Measurements from ENCODE around the gene TRPM6. TPM values are rescaled to one million over a fixed set of nuclear protein-coding genes. Genes with fewer than 3 reads are reported as not detected.

The TRPM6 gene
- total RNA-seq, 2 experiments from 2014 or later = not detected

GRCh38 chr9:74748966-74749365, 138.8 kb downstream of the TRPM6 start:
- Mint-ChIP-seq H3K4me3 (no peak overlapping the region), H3K27ac (no peak overlapping the region), H3K36me3 (ENCODE audit: low read depth) (no peaks in the 10 kb centered on the region), H3K9me3 (no peaks in the 10 kb centered on the region), H3K4me1 (ENCODE audit: low read depth) (no peaks in the 10 kb centered on the region), H3K27me3 (peaks cover 39% of the 10 kb centered on the region)
- ChIA-PET CTCF (interaction anchor here (0.6 kb wide), 1 partner anchor 584 kb away, joined by 3 read pairs; no protein-coding TSS in a partner anchor), POLR2A (no interaction called here)
- Histone ChIP-seq H3K36me3 (ENCODE audit: insufficient read depth, low read length) (no peaks in the 10 kb centered on the region), H3K27ac (ENCODE audit: low read depth in 1 of 2, low read length in 2 of 2) (no peak overlapping the region), H3K4me1 (ENCODE audit: insufficient read depth, low read length) (no peaks in the 10 kb centered on the region), H3K4me3 (ENCODE audit: low read length) (no peak overlapping the region), H3K9me3 (ENCODE audit: control insufficient read depth in 1 of 2, insufficient read depth in 1 of 2, low read length in 2 of 2) (no peaks in the 10 kb centered on the region), H3K27me3 (ENCODE audit: control insufficient read depth in 1 of 2, insufficient read depth in 2 of 2, low read length in 2 of 2) (no peaks in the 10 kb centered on the region)
- intact Hi-C loops (cut with DNase I, micrococcal nuclease) = no loop called here
- DNase-seq (no peak), ATAC-seq (ENCODE audit: poor library complexity) (no peak)
- TF ChIP-seq CTCF (IDR thresholded peaks at IDR 0.05) = no peak

- DNase-seq = peak in 3 of 14 experiments; percentile 1 to 15 (median 8)
- H3K4me3 ChIP-seq (ENCODE audit: low read length) = no peak overlapping the region
- H3K27me3 ChIP-seq (ENCODE audit: control insufficient read depth in 1 of 2, insufficient read depth in 2 of 2, low read length in 2 of 2) = peaks cover 0 to 3% of the 10 kb centered on the region in 2 experiments
- Mint-ChIP-seq H3K4me3 (no peak overlapping the region), H3K9me3 (no peaks in the 10 kb centered on the region), H3K27me3 (peaks cover 60% of the 10 kb centered on the region), H3K27ac (no peak overlapping the region), H3K4me1 (ENCODE audit: low read depth) (no peaks in the 10 kb centered on the region), H3K36me3 (ENCODE audit: low read depth) (no peaks in the 10 kb centered on the region)
- no peaks in the 10 kb centered on the region for H3K36me3 ChIP-seq (ENCODE audit: insufficient read depth, low read length)
- no peak overlapping the region for H3K27ac ChIP-seq (ENCODE audit: low read depth in 1 of 2, low read length in 2 of 2)
- POLR2A ChIA-PET = no interaction called here
- ATAC-seq (ENCODE audit: poor library complexity) = no peak
- no peaks in the 10 kb centered on the region for H3K4me1 ChIP-seq (ENCODE audit: insufficient read depth, low read length)
- H3K9me3 ChIP-seq (ENCODE audit: control insufficient read depth in 1 of 2, insufficient read depth in 1 of 2, low read length in 2 of 2) = no peaks in the 10 kb centered on the region
- peak; percentile 42 for TF ChIP-seq CTCF (IDR thresholded peaks at IDR 0.05)
- intact Hi-C loops (cut with DNase I, micrococcal nuclease) = no loop called here
- CTCF ChIA-PET = no interaction called here
Measured at GRCh38 chr9:74742792-74743730, 144.7 kb downstream of the TRPM6 start.

GRCh38 chr9:74742191-74742790, 145.4 kb downstream of the TRPM6 start:
- CTCF ChIA-PET = no interaction called here
- no peaks in the 10 kb centered on the region for H3K4me1 Mint-ChIP-seq (ENCODE audit: low read depth)

More at GRCh38 chr9:74742191-74742790, 145.4 kb downstream of the TRPM6 start:
- Histone ChIP-seq H3K27ac (ENCODE audit: low read depth in 1 of 2, low read length in 2 of 2) (no peak overlapping the region), H3K4me1 (ENCODE audit: insufficient read depth, low read length) (no peaks in the 10 kb centered on the region), H3K27me3 (ENCODE audit: control insufficient read depth in 1 of 2, insufficient read depth in 2 of 2, low read length in 2 of 2) (peaks cover 0 to 3% of the 10 kb centered on the region in 2 experiments), H3K4me3 (ENCODE audit: low read length) (no peak overlapping the region), H3K36me3 (ENCODE audit: insufficient read depth, low read length) (no peaks in the 10 kb centered on the region), H3K9me3 (ENCODE audit: control insufficient read depth in 1 of 2, insufficient read depth in 1 of 2, low read length in 2 of 2) (no peaks in the 10 kb centered on the region)
- peaks cover 59% of the 10 kb centered on the region for H3K27me3 Mint-ChIP-seq
- intact Hi-C loops (cut with DNase I, micrococcal nuclease) = no loop called here
- H3K27ac Mint-ChIP-seq = no peak overlapping the region
- DNase-seq (no peak), ATAC-seq (ENCODE audit: poor library complexity) (no peak)
- POLR2A ChIA-PET = no interaction called here
- H3K4me3 Mint-ChIP-seq = no peak overlapping the region
- H3K9me3 Mint-ChIP-seq = no peaks in the 10 kb centered on the region
- H3K36me3 Mint-ChIP-seq (ENCODE audit: low read depth) = no peaks in the 10 kb centered on the region
- no peak for TF ChIP-seq CTCF (IDR thresholded peaks at IDR 0.05)
